GM06990 (cell line): ENCODE results near the gene FAM76B.

Experiments used
- DNase-seq: peaks from one replicate; pipeline ENCODE4 v3.0.0-alpha.2; 2011; ENCODE audit not compliant: insufficient read length; ENCODE audit errors: extremely low read depth
- H3K27me3 ChIP-seq: replicated peaks from 2 replicates; pipeline ENCODE4 v1.6.0; 2011; ENCODE audit warnings: low read length; ENCODE audit not compliant: control insufficient read depth, insufficient read depth
- H3K36me3 ChIP-seq: 2 replicates; pipeline ENCODE4 v1.5.1; 2011; ENCODE audit warnings: low read length; ENCODE audit not compliant: control insufficient read depth, insufficient read depth
- H3K4me3 ChIP-seq: replicated peaks from 2 replicates; pipeline ENCODE4 v1.5.1; 2011; ENCODE audit warnings: low read depth, mild to moderate bottlenecking, control low read depth, low read length
- TF ChIP-seq, protein P1 (sequence below): IDR thresholded peaks from 2 replicates; pipeline ENCODE4 v1.5.1; 2011; ENCODE audit warnings: low read length, control low read depth, mild to moderate bottlenecking, inconsistent platforms; ENCODE audit not compliant: insufficient read depth, poor library complexity, severe bottlenecking

Gene FAM76B

DNA sequence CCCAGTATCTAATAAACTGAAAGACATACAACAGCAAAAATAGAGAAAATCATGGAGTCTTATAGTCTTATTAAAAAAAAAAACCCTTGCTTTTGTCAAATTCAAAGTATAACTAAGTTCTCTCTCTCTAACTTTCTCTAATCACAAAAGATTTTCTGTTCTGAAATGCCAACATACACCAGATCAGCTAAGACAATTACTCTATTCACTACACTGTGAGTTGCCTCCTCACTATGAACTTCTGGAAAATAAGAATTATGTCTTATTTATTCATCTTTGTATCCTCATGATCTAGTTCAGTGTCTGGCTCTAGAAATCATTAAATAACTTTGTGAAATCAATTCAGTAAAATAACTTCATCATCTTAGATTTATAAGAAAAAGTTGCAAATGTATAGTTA, 12.7 kb downstream of the FAM76B start:
- Histone ChIP-seq H3K27me3 (no peaks in the 10 kb centered on the region), H3K4me3 (no peak overlapping the region), H3K36me3 (peaks cover 3% of the 10 kb centered on the region; the same call in 1 of the 2 replicates)
- TF ChIP-seq, protein P1, sequence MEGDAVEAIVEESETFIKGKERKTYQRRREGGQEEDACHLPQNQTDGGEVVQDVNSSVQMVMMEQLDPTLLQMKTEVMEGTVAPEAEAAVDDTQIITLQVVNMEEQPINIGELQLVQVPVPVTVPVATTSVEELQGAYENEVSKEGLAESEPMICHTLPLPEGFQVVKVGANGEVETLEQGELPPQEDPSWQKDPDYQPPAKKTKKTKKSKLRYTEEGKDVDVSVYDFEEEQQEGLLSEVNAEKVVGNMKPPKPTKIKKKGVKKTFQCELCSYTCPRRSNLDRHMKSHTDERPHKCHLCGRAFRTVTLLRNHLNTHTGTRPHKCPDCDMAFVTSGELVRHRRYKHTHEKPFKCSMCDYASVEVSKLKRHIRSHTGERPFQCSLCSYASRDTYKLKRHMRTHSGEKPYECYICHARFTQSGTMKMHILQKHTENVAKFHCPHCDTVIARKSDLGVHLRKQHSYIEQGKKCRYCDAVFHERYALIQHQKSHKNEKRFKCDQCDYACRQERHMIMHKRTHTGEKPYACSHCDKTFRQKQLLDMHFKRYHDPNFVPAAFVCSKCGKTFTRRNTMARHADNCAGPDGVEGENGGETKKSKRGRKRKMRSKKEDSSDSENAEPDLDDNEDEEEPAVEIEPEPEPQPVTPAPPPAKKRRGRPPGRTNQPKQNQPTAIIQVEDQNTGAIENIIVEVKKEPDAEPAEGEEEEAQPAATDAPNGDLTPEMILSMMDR, result no peak
- DNase-seq, result no peak

DNA sequence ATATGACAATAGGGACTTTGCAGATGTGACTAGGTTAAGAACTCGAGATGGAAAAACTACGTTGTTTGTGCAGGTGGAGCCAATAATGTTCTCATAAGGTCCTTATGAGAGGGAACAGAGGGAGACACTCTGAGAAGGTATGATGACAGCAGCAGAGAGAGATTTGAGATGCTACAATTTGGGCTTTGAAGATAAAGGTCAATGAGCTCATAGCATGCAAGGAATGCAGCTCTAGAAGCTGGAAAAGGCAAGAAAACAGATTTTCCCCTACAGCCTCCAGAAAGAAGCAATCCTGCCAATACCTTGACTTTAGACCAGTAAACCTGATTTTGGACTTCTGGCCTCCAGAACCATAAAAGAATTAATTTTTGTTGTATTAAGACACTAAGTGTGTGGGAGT, 21.1 kb downstream of the FAM76B start:
- Histone ChIP-seq H3K27me3 (no peaks in the 10 kb centered on the region), H3K36me3 (peaks cover 2% of the 10 kb centered on the region; the same call in 1 of the 2 replicates), H3K4me3 (no peak overlapping the region)
- TF ChIP-seq, protein P1, result no peak
- no peak for DNase-seq

DNA sequence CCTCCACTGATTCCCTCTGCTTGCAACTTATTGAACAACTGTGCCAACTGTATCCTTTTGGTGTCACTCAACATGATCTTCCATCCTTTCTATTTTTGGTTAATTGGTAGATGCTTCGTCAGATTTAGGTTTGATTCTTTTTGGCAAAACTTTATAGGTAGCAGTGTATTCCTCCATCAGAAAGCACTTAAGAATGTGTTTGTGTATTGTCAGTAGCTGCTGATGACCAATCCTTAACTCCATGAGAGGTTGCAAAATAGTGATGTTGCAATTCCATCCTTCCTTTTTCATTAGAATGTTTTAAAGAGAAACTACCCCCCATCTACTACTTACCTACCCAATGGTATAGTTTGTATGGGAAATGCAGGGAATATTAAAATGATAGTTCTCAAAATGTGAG, 22.1 kb downstream of the FAM76B start:
- no peak for DNase-seq
- no peaks in the 10 kb centered on the region for H3K27me3 ChIP-seq
- peaks cover 2% of the 10 kb centered on the region; the same call in 1 of the 2 replicates for H3K36me3 ChIP-seq
- TF ChIP-seq, protein P1, result no peak
- no peak overlapping the region for H3K4me3 ChIP-seq

DNA sequence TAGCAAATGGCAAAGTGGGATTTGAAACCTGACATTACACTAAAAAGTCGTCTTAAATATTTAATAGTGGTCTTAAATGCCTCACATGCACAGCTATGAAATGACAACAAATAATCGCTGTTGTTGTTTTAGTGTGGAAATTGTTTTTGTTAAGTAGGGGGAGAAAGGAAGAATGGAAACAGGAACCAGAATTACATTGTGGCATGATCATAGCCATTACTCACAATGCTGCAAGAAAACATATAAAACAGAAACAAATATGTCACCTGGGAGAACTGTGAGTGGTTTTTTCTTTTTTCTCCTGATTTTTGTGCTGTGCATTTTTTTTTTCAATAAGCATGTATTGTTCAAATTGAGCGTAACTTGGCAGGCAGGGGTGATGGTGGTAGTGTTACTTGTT, 22.9 kb downstream of the FAM76B start:
- H3K4me3 ChIP-seq, result no peak overlapping the region
- peaks cover 2% of the 10 kb centered on the region; the same call in 1 of the 2 replicates for H3K36me3 ChIP-seq
- DNase-seq, result no peak
- TF ChIP-seq, protein P1, result no peak
- H3K27me3 ChIP-seq, result no peaks in the 10 kb centered on the region

DNA sequence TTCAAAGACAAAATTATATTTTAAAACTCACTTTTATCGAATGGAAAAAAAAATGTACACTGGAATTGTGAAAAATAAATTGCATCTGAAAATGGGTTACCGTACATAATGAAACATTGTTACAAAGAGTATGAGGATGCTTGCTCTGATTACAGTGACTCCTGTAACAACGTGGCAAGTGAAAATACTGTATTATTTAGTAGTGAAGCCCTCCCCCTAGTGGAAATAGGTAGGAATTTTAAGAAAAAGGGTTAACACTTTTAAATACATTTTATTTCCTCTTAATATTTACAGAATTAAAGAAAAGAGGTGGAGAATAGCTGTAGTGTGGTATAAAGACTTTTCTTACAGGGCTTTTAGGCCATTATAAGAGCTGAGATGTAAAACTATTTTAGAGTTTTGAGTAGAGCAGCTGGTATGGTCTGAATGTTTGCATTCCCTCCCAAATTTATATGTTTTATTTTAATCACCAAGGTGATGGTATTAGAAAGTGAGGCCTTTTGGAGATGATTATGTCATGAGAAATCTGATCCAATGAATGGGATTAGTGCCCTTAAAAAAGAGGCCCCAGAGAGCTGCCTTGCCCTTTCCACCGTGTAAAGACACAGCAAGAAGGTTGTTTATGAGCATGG, 25.2 kb downstream of the FAM76B start:
- DNase-seq, result peak; percentile 13
- H3K36me3 ChIP-seq, result peaks cover 2% of the 10 kb centered on the region; the same call in 1 of the 2 replicates
- TF ChIP-seq, protein P1, result peak; percentile 41
- no peaks in the 10 kb centered on the region for H3K27me3 ChIP-seq
- no peak overlapping the region for H3K4me3 ChIP-seq

DNA sequence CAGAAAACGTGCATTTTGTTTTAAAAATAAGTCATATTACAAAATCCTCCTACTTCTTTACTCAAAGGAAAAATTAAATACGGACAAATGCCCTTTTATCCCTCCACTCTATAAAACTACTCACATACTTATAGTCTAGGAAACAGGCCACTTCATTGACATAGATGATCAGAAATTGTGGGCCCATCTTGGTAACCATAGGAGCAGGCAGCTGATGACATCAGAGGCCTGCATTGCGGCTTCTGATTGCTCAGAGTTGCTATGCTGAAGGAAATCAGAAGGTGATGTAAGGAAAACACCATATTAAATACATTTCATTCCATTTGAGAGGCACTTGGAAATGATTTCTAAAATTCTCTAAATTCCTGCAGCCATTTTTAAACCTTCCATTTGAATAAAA, 27.0 kb downstream of the FAM76B start:
- Histone ChIP-seq H3K27me3 (no peaks in the 10 kb centered on the region), H3K36me3 (no peaks in the 10 kb centered on the region), H3K4me3 (no peak overlapping the region)
- DNase-seq, result no peak
- TF ChIP-seq, protein P1, result no peak
